Urinary bladder (tissue), 4 donors: ENCODE results near the gene GTF2I. TPM values are rescaled to one million over a fixed set of nuclear protein-coding genes. Genes with fewer than 3 reads are reported as not detected.
"Not testable (repeated sequence)": the region's sequence is repeated elsewhere in the genome, so short reads cannot be mapped to it uniquely, and the experiment has no call there.

ENCODE experiments used
- DNase-seq: peaks from one replicate; pipeline ENCODE4 v3.0.0-alpha.2; 2015; ENCODE audit errors: extremely low spot score
- H3K27ac ChIP-seq: one replicate; pipeline ENCODE4 v1.5.1; 2013; ENCODE audit warnings: low read depth, mild to moderate bottlenecking, moderate library complexity
- H3K36me3 ChIP-seq: one replicate; pipeline ENCODE4 v1.6.1; 2013; ENCODE audit warnings: mild to moderate bottlenecking, moderate library complexity; ENCODE audit not compliant: insufficient read depth
- H3K4me1 ChIP-seq: one replicate; pipeline ENCODE4 v1.6.1; 2013; ENCODE audit warnings: mild to moderate bottlenecking, moderate library complexity; ENCODE audit not compliant: insufficient read depth
- H3K4me3 ChIP-seq: one replicate; pipeline ENCODE4 v1.5.1; 2013; ENCODE audit warnings: low read depth, low read length
- WGBS: extraction: QIAGEN DNeasy Blood & Tissue Kit; methylation state at CpG from one replicate; pipeline ENCODE4 v1.1.7; 2013; 5-methylcytosine and 5-hydroxymethylcytosine counted together
- polyA plus RNA-seq: library from polyadenylated mRNA; stranded (reverse); fragments of 200-250 nt; gene quantifications from one replicate; pipeline ENCODE4 v1.2.3, GENCODE V29; 2013
- total RNA-seq: library from RNA; depleted of rRNA; stranded (reverse); fragments of >200 nt; gene quantifications from one replicate; pipeline ENCODE4 v1.2.3, GENCODE V29; 2014
- donor health status: healthy with polysubstance abuse.
- donor health status: healthy.

The GTF2I gene
- total and polyA plus RNA-seq, 2 donors: 65.7 to 283 TPM

DNA sequence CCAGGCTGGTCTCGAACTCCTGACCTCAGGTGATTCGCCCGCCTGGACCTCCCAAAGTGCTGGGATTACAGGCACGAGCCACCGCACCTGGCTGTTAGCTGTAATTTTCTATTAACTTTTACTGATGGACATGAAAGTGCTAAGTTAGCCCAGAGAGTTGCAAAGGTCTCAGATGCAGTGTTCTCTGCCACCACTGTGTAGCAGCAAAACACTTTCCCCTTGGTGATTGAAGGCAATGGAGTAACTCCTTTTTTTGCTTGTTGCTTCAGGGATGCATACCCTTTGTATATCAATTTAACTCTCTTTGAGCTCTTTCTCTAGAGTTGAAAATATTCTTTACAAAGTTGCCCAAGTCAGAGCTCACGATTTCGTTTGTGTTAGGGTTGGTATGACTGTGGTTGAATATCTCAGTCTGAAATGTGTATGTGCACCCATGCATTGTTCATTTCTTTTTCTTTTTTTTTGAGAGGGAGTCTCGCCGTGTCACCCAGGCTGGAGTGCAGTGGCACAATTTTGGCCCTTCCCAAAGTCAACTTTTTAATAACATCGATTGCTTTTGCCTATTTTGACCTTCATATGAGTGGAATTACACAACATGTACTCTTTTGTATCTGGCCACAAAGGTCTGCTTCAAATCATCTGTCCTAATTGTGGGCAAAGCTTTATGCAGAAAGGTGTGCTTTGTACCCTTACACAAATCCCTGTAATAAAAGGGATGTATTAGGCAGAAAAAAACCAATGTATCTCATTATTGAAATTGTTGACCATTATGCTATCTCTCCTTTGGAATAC lies 52.6 kb downstream of the GTF2I start:
- WGBS: 95% methylated on average over 10 of the region's 10 CpGs
- H3K27ac ChIP-seq: no peak overlapping the region
- H3K4me3 ChIP-seq: no peak overlapping the region
- no peak for DNase-seq
- no peaks in the 10 kb centered on the region for H3K4me1 ChIP-seq
- peaks cover 2% of the 10 kb centered on the region for H3K36me3 ChIP-seq

DNA sequence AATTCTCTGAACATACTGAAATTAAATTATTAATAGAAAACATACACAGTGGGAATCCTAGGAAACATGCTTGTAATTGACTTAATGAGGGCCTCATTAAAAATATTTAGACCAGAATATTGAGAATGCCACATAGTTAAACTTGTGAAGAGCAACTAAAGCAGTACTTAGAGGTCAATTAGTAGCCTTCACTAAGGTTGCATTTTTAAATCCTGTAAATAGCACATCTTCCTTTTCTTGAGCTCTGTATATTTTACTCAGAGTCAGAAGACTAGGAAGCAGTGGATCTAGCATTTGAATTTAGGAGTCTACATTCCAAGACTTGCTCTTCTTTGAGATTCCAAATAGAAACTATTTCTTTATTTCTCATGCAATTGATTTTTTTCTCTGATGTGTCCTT lies 56.0 kb downstream of the GTF2I start:
- Histone ChIP-seq H3K4me3 (no peak overlapping the region), H3K36me3 (peaks cover 3% of the 10 kb centered on the region), H3K27ac (no peak overlapping the region), H3K4me1 (no peaks in the 10 kb centered on the region)
- no peak for DNase-seq

GRCh38 chr7:74717889-74718288 lies 60.4 kb downstream of the GTF2I start:
- no peak for DNase-seq
- Histone ChIP-seq H3K4me3 (no peak overlapping the region), H3K4me1 (no peaks in the 10 kb centered on the region), H3K36me3 (peaks cover 3% of the 10 kb centered on the region), H3K27ac (no peak overlapping the region)
- WGBS: 92% methylated on average over 9 of the region's 9 CpGs

GRCh38 chr7:74718336-74718735 lies 60.8 kb downstream of the GTF2I start:
- Histone ChIP-seq H3K4me3 (no peak overlapping the region), H3K36me3 (peaks cover 3% of the 10 kb centered on the region), H3K27ac (no peak overlapping the region), H3K4me1 (no peaks in the 10 kb centered on the region)
- no peak for DNase-seq
- 91% methylated on average over 1 of the region's 1 CpG for WGBS

DNA sequence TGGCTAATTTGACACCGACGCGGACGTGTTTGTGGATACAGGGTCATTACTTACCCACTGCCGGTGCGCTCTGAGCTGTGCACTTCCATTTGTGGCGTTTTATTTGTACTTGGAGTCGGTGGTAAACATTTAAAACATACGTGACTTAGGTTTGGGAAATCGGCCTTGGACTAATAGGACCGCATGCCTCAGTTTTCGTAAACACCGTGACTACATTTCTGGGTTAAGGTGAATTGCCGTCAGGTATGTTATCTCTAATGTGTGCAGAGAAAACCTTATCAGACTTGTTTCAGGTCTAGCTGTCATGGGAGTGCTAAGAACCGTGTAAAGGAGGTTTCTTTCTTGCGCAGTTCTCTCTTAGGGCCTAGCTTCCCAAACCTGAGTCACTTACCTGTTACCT lies 64.6 kb downstream of the GTF2I start:
- Histone ChIP-seq H3K27ac (no peak overlapping the region), H3K36me3 (peaks cover 6% of the 10 kb centered on the region), H3K4me1 (no peaks in the 10 kb centered on the region), H3K4me3 (no peak overlapping the region)
- WGBS: 91% methylated on average over 16 of the region's 16 CpGs
- no peak for DNase-seq

GRCh38 chr7:74725840-74726239 lies 68.3 kb downstream of the GTF2I start:
- no peak overlapping the region for H3K27ac ChIP-seq
- WGBS: 87% methylated on average over 1 of the region's 1 CpG

DNA sequence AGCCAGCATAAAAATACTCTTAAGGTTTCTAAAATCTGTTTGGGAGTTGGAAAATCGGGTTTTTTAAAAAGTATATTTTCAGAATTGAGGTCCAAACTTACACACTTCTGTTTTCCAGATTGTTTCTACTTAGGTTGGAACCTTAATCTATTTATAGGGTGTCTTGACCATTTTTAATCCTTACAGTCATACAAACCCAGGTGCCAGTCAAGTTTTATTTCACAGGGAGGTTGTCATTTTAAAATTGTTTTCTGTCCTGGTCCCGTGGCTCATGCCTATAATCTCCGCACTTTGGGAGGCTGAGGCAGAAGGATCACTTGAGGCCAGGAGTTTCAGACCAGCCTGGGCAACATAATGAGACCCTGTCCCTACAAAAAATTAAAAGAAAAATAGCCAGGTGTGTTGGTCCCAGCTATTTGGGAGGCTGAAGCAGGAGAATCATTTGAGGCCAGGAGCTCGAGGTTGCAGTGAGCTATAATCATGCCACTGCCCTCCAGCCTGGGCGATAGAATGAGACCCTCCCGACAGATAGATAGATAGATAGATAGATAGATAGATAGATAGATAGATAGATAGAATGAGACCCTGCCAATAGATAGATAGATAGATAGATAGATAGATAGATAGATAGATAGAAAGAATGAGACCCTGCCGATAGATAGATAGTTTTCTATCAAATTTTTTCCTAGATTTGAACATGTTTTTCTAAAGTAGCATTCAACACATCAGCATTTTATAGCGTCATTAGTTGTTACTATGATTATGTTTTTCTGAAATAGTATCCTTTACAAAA lies 69.0 kb downstream of the GTF2I start:
- no peak for DNase-seq
- 90% methylated on average over 8 of the region's 8 CpGs for WGBS
- H3K4me1 ChIP-seq: no peaks in the 10 kb centered on the region
- no peak overlapping the region for H3K27ac ChIP-seq
- no peak overlapping the region for H3K4me3 ChIP-seq
- peaks cover 3% of the 10 kb centered on the region for H3K36me3 ChIP-seq

More at GRCh38 chr7:74725840-74726239, 68.3 kb downstream of the GTF2I start:
- Histone ChIP-seq H3K36me3 (peaks cover 3% of the 10 kb centered on the region), H3K4me1 (no peaks in the 10 kb centered on the region), H3K4me3 (no peak overlapping the region)
- no peak for DNase-seq

GRCh38 chr7:74728686-74729085 lies 71.2 kb downstream of the GTF2I start:
- H3K4me3 ChIP-seq, H3K4me1 ChIP-seq, H3K27ac ChIP-seq, H3K36me3 ChIP-seq, DNase-seq: not testable (repeated sequence)
- WGBS: no CpG with 5 or more reads among the region's 10 CpGs

DNA sequence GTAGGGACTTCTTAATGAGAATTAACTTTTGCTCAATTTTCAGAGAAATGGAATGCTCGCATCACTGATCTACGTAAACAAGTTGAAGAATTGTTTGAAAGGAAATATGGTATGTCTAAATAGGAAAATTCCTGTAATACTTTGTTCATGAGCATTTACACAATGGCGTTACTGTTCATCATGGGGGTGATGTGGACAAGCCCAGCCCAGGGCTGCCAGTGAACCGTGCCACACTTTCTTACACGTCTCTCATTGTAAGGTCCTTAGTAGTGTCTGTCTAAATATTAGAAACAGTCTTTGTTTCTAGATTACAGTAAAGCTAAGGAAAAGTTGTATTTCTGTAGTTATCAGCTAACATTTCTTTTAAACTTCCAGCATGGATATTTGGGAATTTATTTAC lies 72.7 kb downstream of the GTF2I start:
- WGBS: no CpG with 5 or more reads among the region's 5 CpGs
- not testable (repeated sequence) for H3K27ac ChIP-seq, H3K36me3 ChIP-seq, H3K4me3 ChIP-seq, H3K4me1 ChIP-seq, DNase-seq

GRCh38 chr7:74739974-74740703 lies 82.6 kb downstream of the GTF2I start:
- not testable (repeated sequence) for H3K4me3 ChIP-seq, DNase-seq, H3K4me1 ChIP-seq, H3K27ac ChIP-seq, H3K36me3 ChIP-seq
- WGBS: no CpG with 5 or more reads among the region's 14 CpGs

DNA sequence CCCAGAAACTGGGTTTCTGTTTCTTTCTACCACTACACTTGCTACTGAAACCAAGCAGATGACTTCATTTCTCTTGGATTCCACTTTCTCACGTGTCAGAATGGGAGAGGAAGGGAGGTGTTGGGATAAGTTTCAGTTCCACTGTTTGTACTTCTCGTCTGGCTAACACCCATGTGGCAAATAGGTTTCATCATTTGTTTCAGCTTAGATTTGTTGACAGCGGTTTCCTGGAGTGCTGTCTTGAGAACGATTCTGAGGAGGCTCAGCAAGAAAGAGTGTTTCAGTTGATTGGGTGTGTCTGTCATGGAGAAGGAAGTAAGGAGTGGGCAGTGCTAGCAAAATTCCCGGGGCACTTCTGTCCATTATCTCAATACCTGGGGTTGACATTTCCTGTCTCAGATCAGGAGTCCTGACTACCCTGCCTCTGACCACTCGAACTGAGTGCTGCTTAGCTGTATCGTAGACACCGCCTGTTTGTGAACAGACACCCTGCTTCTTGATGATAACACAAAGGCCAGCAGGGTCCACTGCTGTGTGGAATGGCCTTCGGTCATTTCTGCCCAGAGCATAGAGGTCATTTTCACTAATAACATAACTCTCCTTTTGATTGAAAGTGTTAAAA lies 86.5 kb downstream of the GTF2I start:
- DNase-seq, H3K4me1 ChIP-seq, H3K27ac ChIP-seq, H3K36me3 ChIP-seq, H3K4me3 ChIP-seq: not testable (repeated sequence)
- WGBS: no CpG with 5 or more reads among the region's 9 CpGs

DNA sequence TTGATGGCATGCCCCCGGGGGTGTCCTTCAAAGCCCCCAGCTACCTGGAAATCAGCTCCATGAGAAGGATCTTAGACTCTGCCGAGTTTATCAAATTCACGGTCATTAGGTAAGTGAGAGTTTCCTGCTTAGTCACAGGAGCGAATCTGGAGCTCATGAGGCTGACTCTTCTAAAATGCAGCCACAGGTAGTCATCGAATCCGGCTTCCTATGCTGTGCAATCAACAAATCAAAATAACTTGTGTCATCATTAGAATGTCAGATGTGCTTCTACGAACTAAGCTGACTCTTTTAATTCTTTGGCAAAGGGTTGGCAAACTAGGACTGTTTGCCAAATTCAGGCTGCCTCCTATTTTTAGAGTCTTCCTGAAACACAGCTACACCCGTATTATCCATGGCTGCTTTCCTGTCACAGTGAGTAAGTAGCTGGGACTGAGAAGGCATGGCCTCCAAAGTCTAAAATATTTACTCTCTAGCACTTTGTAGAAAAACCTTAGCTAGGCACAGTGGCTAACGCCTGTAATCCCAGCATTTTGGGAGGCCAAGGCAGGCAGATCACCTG lies 96.5 kb downstream of the GTF2I start:
- not testable (repeated sequence) for H3K4me1 ChIP-seq, DNase-seq

DNA sequence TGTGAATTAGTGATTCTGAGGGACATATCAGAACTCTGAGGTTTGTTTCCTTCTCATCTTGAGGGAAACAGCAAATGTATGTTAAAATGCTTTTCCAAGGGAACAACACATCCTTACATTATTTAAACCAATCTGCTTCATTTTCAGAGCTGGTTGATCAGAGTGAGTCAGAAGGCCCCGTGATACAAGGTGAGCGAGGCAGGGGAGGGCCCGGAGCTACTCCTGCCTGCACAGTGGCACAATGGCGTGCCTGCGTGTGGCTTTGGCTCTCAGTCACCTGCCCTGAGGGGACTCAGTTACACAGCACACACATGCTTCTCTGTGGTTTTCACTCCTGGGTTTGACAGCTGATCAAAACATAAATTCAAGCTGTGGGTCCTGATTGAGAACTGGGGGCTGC lies 99.2 kb downstream of the GTF2I start:
- WGBS: no CpG with 5 or more reads among the region's 5 CpGs
- not testable (repeated sequence) for H3K4me1 ChIP-seq, H3K36me3 ChIP-seq, DNase-seq, H3K4me3 ChIP-seq, H3K27ac ChIP-seq

More for the DNA sequence above, 96.5 kb downstream of the GTF2I start:
- not testable (repeated sequence) for H3K36me3 ChIP-seq, H3K27ac ChIP-seq, H3K4me3 ChIP-seq
- no CpG with 5 or more reads among the region's 9 CpGs for WGBS
